Measurements from ENCODE around the gene MNX1.

Gene MNX1

DNA sequence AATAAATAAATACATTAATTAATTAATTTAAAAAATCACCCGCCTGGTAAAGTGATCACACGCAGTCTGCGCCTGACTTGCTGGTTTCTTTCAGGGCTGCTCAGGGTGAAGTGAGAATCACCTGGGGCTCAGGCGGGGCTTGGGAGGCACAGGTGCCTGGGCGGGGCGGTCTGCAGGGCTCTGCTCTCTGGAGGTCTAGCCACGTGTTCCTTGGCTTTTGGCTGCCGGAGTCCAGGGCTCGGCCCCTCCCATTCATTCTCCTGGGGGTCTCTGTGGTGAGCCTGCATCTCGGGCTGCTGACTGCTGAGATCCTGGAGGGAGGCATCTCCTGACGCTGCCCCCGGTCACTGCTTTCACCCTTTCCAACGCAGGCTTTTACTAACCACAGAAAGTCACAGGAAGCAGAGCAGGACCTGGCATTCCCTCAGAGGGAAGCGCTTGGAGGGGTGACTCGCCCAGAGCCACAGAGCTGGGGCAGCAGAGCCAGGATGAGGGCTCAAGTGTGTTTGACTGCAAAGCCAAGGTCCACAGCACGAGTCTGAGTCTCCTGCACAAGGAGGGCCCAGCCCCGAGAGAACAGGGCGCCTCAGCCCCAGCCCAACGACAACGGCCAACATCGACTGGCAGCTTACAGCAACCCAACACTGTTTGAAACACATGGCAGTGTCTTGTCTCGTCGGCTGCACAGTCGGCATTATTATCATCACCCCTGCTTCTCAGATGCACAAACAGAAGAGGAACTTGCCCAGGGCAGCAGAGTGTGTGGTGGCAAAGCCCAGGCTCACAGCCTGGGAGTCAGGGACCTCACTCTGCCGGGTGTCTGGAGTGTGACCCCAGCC is 22.4 kb upstream of the MNX1 start:
- no peak for DNase-seq

DNA sequence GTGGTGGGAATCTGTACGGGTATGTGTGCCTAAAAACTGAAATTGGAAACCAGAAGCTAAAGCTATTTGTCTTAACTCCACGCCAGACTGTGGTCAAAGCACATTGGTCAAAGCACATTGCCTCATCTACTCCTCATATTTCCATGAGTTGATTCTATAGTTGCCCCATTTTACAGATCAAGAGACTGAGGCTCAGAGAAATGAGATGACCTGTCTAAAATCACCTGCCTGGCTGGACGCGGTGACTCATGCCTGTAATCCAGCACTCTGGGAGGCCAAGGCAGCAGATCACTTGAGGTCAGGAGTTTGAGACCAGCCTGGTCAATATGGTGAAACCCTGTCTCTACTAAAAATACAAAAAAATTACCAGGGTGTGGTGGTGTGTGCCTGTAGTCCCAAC is 21.7 kb upstream of the MNX1 start:
- no peak for DNase-seq

DNA sequence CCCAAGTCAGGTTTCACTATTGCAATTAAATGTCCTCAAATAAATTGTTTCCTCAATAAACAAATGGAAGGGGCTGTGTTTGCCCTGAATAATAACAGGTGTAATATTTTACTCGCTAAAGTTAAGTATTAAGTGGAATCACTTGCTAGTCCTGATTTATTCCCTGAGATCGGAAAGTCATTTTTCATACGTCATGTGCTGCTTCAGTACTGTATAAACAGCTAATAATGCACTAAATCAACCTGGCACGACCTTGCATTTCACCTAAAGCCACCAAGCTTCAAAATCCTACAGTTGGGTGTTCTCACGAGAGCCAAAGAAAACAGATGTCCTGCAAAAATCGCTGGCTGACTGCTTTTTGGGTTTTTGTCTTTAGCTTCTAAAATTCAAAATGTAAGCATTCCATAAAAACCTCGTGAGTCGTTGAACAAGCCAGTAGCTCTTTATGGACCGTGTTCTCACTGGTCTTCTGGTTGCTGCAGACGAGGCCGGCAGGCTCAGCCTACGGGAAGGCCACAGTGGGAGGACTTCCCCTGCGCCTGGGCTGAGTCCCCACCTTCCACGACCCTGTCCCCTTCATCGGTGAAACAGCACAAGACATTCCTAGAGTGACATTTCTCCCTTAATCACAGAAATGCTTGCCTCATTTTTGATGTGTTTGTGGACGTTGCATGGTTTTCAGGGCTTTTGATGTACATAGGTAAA is 17.9 kb upstream of the MNX1 start:
- DNase-seq, result no peak

DNA sequence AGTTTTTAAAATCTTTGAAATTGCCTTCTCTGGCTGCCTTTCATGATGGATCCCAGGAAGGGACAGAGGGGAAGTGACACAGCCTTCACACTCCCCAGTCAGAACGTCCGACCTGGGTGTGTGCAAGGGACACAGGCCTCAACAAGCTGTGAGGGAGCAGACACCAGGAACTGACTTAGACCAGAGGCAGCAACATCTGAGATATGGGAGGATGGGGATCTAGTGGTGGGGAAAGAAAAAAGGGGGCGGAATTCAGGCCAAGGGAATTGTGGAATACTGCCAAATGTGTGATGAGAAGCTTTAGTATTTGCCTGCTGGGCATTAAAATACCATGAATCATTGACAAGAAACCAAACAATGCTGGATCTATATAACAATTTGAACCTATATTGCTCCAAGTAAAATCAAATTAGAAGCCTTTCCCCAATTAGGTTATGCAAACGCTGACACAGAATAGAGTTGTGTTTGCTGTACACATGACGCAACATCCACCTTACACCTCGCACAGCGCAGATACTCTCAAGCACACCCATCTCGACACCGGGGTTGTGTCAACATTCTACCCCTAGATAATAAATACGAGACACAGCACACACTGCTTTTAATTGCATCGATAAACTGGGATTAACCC is 17.2 kb upstream of the MNX1 start:
- DNase-seq, result no peak

DNA sequence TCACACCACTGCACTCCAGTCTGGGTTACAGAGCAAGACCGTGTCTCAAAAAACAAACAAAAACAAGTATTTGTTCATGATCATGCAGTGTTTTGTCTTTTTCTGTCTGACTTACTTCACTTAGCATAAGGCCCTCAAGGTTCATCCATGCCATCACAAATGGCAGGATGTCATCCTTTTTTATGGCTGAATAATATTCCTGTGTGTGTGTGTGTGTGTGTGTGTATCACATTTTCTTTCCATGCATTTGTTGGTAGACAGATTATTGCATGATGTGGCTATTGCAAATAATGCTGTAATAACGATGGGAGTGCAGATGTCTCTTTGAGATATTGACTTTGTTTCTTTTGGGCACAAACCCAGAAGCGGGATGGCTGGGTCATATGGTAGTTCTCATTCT is 14.3 kb upstream of the MNX1 start:
- DNase-seq, result no peak

DNA sequence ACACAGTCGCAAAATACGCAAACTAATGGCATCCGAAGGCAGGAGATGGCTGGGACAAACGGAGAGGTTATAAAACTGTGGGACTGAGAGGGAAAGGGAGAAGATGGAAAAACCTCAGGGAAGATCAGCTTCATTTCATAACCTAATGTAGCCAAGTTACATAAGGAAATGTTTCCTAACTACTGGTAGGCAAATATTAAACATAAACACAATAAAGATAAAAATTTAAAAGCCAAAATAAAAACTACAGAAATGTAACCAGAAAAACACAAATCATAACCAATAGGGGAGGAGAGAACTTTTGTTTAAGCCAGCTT is 13.1 kb upstream of the MNX1 start:
- no peak for DNase-seq

DNA sequence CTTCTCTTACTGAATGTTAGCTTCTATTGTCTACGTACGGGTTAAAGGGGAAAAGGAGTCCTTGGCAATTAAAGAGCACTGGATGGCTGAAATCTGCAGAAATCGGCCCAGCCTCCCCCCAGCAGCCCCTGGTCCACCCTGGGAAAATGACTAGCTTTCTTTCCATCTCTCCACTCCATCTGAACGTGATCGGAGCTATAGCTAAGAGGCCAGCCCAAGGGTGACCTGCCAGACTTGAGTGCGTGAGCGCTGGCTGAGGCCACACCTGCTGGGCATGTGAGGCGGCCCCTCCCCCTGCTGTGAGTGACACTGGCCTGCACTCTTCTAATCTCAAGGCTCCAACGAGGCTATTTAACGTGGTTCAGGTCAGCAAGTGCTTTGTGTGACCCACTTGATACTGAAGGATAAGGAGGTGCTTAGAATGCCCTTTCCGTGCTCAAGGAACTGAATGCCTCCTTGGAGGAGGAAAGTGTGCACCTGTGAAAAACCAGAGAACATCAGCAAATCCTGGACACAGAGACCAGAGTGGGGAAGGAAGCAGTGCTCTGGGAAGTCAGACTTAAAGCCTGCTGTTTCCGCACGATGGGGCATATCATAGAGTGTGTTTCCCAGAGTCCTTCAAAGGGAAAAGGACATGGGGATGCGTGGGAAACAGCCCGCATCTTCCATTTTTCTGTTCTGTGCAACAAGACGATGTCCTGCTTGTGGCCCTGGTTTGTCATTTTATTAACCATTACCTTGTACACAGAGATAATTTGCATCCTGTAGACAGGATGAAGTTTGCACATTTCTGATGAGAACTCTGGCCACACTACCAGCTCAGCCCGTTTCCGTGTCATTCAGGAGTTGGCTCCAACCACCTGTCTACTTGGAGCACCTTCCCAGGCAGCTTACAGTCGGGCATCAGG is 12.5 kb upstream of the MNX1 start:
- DNase-seq, result no peak

DNA sequence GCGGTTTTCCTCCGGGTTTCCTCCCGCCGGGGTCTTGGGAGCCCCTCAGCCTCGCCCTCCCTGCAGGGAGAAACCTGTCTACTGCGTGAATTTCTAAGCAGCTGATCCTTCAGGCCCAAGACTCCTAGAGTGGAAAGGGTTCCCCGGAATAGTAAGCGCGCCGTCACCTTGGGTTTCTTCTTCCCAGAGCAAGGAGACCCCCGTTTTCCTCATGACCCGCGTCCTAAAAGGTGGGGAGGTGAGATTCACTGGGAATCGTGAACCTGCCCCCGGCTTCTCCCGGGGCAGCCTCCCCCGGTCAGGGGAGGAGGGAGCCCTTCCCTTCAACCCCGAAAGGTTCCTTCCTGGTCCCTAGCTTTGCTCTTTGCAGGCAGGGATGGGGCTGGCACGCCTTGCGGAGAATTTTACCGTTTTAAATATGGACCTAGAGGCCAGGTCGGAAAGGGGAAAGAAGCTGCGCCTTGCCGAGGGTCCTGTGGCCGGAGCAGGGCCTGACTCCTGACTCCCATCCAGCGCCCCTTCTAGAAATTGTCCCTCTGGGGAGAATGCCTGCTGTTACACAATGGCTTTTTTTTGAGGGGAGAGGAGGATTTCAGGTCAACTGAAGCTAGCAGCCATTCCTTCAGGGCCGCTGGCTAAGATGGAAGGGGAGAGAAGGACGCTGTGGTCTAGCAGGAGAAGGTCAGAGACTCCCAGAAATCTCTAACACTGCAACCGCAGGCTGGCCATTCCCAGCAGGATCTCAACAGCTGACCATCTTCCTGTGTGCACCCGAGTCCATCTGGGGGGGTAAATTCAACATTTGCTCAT is 11.6 kb upstream of the MNX1 start:
- no peak for DNase-seq

DNA sequence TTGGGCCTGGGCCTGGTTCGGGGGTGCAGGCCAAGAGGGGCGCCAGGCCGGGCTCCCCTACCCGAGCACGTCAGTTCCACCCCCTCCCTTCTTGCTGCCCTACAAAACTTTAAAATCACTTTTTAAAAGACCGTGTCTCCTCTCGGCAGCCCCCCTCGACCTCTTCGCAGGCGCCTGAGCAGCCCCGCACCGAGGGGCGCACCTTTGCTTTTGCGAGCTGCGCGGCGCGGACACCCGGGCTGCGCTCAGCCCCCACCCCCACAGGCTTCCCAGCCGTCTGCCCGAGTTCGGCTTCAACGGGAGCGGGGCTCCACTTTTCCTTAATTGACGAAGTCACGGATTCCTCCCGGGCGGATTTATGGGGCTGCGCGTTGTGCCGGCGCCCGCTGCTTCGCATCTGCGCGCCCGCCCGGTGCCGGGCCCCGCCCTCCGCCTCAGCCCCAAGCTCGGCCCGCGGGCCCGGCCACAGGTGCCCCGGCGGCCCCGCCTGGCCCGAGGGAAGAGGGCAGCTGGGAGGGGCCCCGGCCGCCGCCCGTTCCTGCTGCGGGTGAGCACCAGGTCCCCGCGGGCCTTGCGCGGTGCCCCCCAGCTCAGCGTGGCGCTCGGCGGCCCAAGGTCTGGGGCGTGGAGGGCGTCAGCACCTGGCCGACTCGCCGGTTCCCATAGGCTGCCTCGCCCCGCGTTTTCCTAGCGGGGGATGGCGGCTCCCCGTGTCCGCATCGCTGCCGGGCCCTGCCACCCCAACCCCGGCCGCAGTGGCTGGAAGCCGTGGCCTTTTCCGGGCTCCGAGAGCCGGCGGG is 10.8 kb upstream of the MNX1 start:
- no peak for DNase-seq

DNA sequence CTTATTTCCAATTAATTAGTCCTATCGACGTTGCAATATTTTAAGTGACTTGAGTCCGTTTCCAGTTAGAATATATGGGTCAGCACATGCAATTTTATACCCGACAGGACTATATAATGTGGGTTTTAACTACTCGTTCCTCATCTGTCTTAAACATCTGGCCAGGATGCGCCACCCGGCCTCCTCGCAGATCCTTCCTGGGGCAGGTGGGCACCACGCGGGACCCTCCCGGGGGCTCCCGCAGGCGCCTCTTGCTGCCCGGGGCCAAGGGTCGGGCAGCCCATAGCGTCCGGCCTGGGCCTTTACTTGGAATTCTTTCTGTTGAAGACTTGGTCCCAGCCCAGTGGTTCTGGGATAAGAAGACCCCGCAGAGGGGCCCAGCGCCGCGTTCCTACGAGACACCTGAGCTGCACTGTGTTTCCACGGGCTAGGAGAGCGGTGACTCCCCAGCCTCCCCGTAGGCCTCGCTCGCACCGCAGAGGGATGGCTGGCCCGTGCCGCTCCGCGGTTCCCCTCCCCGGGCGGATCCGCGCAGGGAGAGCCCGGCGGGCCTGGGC is 10.1 kb upstream of the MNX1 start:
- DNase-seq, result no peak

DNA sequence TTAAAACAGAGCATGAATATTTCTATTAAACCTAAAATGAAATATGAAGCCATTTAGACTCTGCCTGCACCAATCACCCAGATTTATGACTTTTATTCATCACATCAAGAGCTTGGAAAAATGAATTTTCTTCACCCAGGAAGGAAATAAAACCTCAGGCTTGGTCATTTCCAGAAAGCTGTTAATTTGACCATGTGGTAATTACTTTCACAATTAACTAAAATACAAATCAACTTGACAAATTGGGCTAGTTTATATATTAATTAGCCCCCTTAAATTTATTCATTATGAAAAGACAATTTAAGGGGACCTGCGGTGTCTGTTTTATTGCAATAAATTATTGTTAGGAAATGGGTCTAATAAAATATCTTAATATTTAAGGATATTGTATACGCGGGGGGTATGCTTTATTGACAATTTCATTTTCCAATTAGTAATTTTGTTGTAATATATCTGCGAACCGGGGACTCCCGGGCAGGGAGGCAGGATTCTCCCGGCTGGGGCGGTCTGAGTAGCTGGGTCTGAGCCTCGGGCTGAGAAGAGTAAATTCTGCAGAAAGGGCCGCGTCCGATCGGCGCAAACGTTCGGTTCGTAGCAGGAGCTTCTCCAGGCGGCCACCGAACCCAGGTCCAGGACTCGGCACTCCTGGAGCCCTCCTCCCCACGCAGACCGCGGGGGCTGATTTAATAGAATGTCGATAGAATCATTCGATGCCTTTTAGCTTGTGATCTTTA is 9.4 kb upstream of the MNX1 start:
- no peak for DNase-seq

DNA sequence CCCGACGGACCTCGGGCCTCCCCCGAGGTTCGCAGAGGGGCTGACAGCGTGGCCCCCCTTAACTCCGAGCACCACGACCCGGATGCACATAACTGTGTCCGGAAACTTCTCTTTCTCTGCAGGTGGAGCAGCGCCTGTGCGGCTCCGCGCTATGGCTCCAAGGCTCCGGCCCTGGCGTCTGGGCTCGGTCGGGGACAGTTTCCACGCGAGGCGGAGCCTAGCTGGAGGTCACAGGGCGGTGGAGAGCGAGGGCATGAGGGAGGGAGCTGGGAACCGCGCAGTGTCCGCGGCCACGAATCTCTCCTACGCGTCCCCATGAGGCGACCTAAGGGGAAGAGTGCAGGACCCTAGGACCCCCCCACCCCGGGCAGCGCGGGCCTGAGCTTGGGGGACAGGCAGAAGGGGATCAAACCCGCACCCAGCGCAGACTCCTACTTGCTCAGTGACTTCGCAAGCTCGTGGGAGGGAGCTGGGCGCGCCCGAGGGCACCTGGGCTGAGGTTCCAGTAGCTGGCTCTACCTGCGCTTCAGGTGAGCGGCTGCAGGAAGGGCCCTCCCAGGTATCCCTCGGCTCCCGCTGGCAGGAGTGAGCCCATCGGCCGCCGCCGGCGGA is 8.6 kb upstream of the MNX1 start:
- peak; percentile 13 for DNase-seq

DNA sequence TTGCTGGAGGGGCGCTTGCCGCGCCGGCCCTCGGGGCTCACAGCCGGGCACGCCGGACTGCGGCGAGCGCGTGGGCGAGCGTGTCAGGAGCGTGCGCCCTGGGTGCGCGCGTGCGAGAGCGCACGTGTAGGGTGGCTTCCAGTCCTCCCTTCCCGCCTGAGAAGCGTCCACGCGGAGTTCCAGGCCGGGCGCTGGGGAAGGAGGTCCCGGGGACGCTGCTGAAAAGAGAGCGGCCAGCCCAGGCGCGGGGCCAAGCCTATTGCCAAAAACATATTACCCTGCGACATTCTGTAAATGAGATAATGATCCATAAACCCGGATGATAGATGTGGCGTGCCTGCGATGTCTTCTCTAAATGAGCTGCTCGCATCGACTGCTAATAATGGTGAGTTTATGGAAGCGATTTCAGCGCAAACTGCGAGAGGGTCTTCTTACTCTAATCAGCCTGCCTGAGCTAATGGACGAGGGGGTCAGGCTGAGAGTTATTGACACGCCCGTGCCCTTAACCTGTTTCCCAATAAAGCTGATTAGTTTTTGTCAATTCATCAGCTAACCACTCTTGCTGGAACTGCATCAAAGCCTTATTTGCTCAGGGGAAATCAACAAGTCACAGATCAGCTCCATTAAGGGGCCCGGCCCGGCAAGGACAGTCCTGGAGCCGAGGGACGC is 8.0 kb upstream of the MNX1 start:
- peak; percentile 46 for DNase-seq

DNA sequence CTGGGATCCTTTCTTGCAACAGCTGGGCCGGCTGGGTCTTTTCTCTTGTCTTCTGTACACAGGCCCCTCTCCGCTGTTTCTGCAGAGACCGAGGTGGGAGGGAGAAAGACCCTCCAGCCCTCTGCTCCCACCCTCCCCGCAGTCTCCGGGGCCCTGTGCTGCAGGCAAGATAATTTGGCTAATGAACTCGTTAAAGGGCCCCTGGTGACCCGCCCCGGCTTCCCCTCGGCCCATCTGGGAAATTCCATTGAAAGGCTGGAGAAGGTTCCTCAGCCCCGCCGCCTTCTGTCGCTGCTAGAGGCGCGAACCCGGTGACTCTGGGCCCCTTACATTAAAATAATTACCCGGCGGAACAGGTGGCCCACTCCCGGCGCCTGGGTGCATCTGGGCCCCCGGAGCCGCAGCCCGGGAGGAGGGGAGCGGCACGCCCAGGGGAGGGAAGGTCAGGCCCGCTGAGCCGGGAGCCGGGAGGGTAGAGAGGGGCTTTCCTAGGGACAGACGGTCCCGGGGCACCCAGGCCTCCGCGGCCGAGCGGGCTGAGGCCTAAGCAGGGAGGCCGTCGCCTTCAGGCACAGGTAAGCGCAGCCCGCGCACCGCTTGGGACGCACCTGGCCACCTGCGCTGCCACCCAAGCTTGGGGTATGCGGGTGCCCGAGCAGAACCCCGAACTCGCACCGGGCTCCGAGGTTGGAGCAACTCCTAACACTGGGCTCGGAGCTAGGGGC is 7.3 kb upstream of the MNX1 start:
- peak; percentile 71 for DNase-seq

DNA sequence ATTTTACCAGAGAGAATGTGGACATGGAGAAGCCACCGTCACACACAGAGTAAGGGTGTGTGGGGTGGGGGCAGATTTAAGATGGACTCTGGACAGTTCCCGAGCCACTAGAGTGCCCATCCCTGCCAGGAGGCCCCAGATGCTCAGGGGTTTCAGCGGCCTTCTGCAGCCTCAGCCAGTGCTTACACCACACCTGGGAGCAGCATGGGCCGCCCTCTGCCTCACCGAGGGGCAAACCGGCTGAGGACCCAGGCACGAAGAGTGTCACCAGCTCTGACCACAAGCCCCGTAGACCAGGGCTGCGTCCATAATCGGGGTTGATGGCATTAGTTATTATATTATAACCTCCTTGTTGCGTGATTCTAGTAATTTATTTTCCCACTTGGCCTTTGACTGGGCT is 6.7 kb upstream of the MNX1 start:
- no peak for DNase-seq

DNA sequence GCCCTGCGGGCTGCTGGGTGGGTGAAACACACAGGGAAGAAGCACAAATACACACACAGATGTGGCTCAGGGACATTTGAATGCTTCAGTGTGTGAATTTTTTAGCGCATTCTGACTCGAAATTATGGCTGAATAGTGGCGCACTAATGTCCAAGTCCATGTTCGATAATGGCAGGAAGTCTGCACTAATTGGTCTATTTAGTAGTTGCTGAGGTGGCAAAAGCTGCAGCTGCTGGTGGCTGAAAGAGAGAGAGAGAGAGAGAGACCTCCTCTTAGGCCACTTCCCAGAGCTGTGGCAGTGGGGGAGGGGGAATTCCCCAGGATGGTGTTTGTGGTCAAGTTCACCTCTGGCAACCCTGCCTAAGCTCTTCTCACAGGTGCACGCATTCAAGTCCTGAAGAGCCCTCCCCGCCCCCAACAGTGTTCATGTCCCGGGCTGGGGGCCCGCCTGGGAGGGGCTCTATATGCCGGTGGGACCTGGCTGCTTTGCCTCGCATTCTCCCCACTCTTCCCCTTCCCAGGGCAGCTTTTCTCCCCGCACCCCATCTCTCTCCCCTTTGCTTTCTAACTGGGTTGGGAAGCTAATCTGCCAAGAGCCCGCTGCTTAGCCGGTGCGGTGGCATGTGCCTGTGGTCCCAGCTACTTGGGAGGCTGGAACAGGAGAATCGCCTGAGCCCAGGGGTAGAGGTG is 6.0 kb upstream of the MNX1 start:
- DNase-seq, result no peak

DNA sequence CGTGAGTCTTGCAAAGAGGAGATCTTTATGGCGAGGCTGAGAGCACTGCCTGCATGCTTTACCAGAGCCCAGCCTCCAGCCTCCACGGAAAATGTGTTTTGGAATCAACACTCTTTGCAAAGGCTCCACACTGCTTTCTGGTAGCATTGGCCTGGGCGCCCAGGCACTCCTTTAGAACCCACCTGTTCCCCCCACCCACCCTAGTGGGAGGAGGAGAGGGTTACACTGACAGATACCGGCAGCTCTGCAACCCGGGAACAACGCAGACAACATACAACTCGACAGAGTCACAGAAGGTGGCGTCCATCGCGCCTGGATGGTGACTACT is 5.5 kb upstream of the MNX1 start:
- DNase-seq, result no peak
